Peyer's patch (tissue), 4 donors: ENCODE measurements around the gene ZNF638. TPM values are rescaled to one million over a fixed set of nuclear protein-coding genes. Genes with fewer than 3 reads are reported as not detected.

Source experiments
- DNase-seq, 3 donors: peaks; one replicate each; pipeline ENCODE4 v3.0.0-alpha.2; 2017 to 2019
- H3K27ac ChIP-seq, 4 donors: fragments of 200-600 bp; sonication (generic); one replicate each; pipeline ENCODE4 v1.5.1; 2016 to 2019
- H3K27me3 ChIP-seq, 2 donors: fragments of 200-600 bp; sonication (generic); one replicate each; pipeline ENCODE4 v1.5.1; 2019
- H3K36me3 ChIP-seq, 3 donors: fragments of 200-600 bp; sonication (generic); one replicate each; pipeline ENCODE4 v1.5.1; 2016 to 2019
- H3K4me1 ChIP-seq, 4 donors: fragments of 200-600 bp; sonication (generic); one replicate each; pipeline ENCODE4 v1.5.1; 2016 to 2019
- H3K4me3 ChIP-seq, 4 donors: fragments of 200-600 bp; sonication (generic); 1 replicate in 3 of 4; 2 replicates in 1 of 4; pipeline ENCODE4 v1.5.1; 2016 to 2019; ENCODE audit warnings: mild to moderate bottlenecking in 1 of 4
- H3K9me3 ChIP-seq, 4 donors: fragments of 200-600 bp; sonication (generic); one replicate each; pipeline ENCODE4 v1.5.1; 2016 to 2019; ENCODE audit warnings: mild to moderate bottlenecking in 1 of 4
- CTCF ChIP-seq, 6 experiments: fragments of 450-650 bp in 4 of 6; fragments of 200-600 bp in 2 of 6; sonication (generic) in 1 of 6; IDR thresholded peaks; one replicate each; pipeline ENCODE4 v1.5.1; 2017 to 2019; ENCODE audit warnings: antibody characterized with exemption in 6 of 6, mild to moderate bottlenecking in 3 of 6, moderate library complexity in 1 of 6
- POLR2A ChIP-seq, 2 donors: fragments of 450-650 bp; IDR thresholded peaks; one replicate each; pipeline ENCODE4 v1.5.1; 2017; ENCODE audit warnings: antibody characterized with exemption in 2 of 2, mild to moderate bottlenecking in 2 of 2, moderate library complexity in 2 of 2
- total RNA-seq, 4 donors: library from RNA; depleted of rRNA; stranded (reverse); fragments of >200 nt; gene quantifications; one replicate each; pipeline ENCODE4 v1.1.0, GENCODE V29; 2016

ZNF638 gene
- total RNA-seq: 100 to 1,000 TPM; 155 to 539 (median 174) TPM

GRCh38 chr2:71331581-71332434 lies at the start of gene ZNF638:
TSS of gene ZNF638 (plus strand) at chr2:71331782. CDS start at chr2:71348955, 17,173 bp downstream.
- Histone ChIP-seq H3K36me3 (no peaks in the 10 kb centered on the region), H3K27me3 (no peaks in the 10 kb centered on the region), H3K9me3 (no peaks in the 10 kb centered on the region), H3K27ac (peak within 1 kb of the TSS; percentile 83 to 95 (median 90)), H3K4me3 (peak within 1 kb of the TSS; percentile 68 to 93 (median 83)), H3K4me1 (peaks cover 0 to 19% (median 0%) of the 10 kb centered on the region in 4 donors)
- DNase-seq: peak; percentile 85 to 97 (median 94)
- TF ChIP-seq CTCF (IDR thresholded peaks at IDR 0.05) (peak; percentile 37 to 83 (median 71)), POLR2A (IDR thresholded peaks at IDR 0.05) (peak; percentile 81 to 84)

- no peak for DNase-seq
- no peaks in the 10 kb centered on the region for H3K36me3 ChIP-seq
- no peak overlapping the region for H3K4me3 ChIP-seq
- H3K4me1 ChIP-seq: peaks cover 0 to 10% (median 0%) of the 10 kb centered on the region in 4 donors
- no peaks in the 10 kb centered on the region for H3K9me3 ChIP-seq
- no peak overlapping the region for H3K27ac ChIP-seq
- H3K27me3 ChIP-seq: no peaks in the 10 kb centered on the region
- no peak for TF ChIP-seq CTCF (IDR thresholded peaks at IDR 0.05)
- TF ChIP-seq POLR2A (IDR thresholded peaks at IDR 0.05): no peak
Measured at GRCh38 chr2:71281950-71282349, 49.6 kb upstream of the ZNF638 start.

- TF ChIP-seq POLR2A (IDR thresholded peaks at IDR 0.05): no peak
- TF ChIP-seq CTCF (IDR thresholded peaks at IDR 0.05): peak in 1 of 6 experiments; percentile 14
- H3K4me1 ChIP-seq: peaks cover 0 to 4% (median 0%) of the 10 kb centered on the region in 4 donors
- no peak overlapping the region for H3K27ac ChIP-seq
- no peaks in the 10 kb centered on the region for H3K36me3 ChIP-seq
- H3K27me3 ChIP-seq: no peaks in the 10 kb centered on the region
- no peaks in the 10 kb centered on the region for H3K9me3 ChIP-seq
- no peak for DNase-seq
- H3K4me3 ChIP-seq: no peak overlapping the region
Measured at GRCh38 chr2:71282493-71282892, 49.1 kb upstream of the ZNF638 start.

- TF ChIP-seq POLR2A (IDR thresholded peaks at IDR 0.05) (no peak), CTCF (IDR thresholded peaks at IDR 0.05) (no peak)
Measured at GRCh38 chr2:71283131-71283530, 48.5 kb upstream of the ZNF638 start.

GRCh38 chr2:71285706-71286105 lies 45.9 kb upstream of the ZNF638 start:
- TF ChIP-seq CTCF (IDR thresholded peaks at IDR 0.05): no peak
- TF ChIP-seq POLR2A (IDR thresholded peaks at IDR 0.05): no peak
- Histone ChIP-seq H3K9me3 (no peaks in the 10 kb centered on the region), H3K27me3 (no peaks in the 10 kb centered on the region), H3K4me1 (no peaks in the 10 kb centered on the region), H3K27ac (no peak overlapping the region), H3K36me3 (no peaks in the 10 kb centered on the region), H3K4me3 (no peak overlapping the region)
- DNase-seq: no peak

More at GRCh38 chr2:71283131-71283530, 48.5 kb upstream of the ZNF638 start:
- no peaks in the 10 kb centered on the region for H3K4me1 ChIP-seq
- H3K36me3 ChIP-seq: no peaks in the 10 kb centered on the region
- no peak for DNase-seq
- no peak overlapping the region for H3K4me3 ChIP-seq
- H3K27me3 ChIP-seq: no peaks in the 10 kb centered on the region
- H3K27ac ChIP-seq: no peak overlapping the region
- H3K9me3 ChIP-seq: no peaks in the 10 kb centered on the region
